Keratinocyte (primary cell): ENCODE measurements around the gene IFT74. TPM values are rescaled to one million over a fixed set of nuclear protein-coding genes. Genes with fewer than 3 reads are reported as not detected.

Experiments used
- DNase-seq: peaks from one replicate; pipeline ENCODE4 v3.0.0-alpha.2; 2011; ENCODE audit warnings: low read depth, missing footprints, low spot score
- FAIRE-seq: peaks from 2 replicates; lab custom pipeline; 2011; peaks lifted over from hg19 to GRCh38; lab: Jason Lieb, UNC
- H2AFZ ChIP-seq: 2 replicates; pipeline ENCODE4 v1.6.0; 2012; ENCODE audit warnings: low read length, control low read depth, inconsistent platforms; ENCODE audit not compliant: control insufficient read depth
- H3K27ac ChIP-seq: 2 replicates; pipeline ENCODE4 v1.5.1; 2011; ENCODE audit warnings: low read length; ENCODE audit not compliant: control insufficient read depth, insufficient read depth
- H3K27me3 ChIP-seq: 3 replicates; pipeline ENCODE4 v1.6.0; 2011; ENCODE audit warnings: low read length; ENCODE audit not compliant: control insufficient read depth, insufficient read depth; ENCODE audit errors: extremely low read depth
- H3K36me3 ChIP-seq, 2 experiments: 2 replicates in 1 of 2; 3 replicates in 1 of 2; pipeline ENCODE4 v1.5.1; 2011; ENCODE audit warnings: low read length in 2 of 2, mild to moderate bottlenecking in 1 of 2; ENCODE audit not compliant: control insufficient read depth in 2 of 2, insufficient read depth in 2 of 2; ENCODE audit errors: extremely low read depth in 1 of 2
- H3K4me1 ChIP-seq: 3 replicates; pipeline ENCODE4 v1.5.1; 2011; ENCODE audit warnings: low read length; ENCODE audit not compliant: control insufficient read depth, insufficient read depth; ENCODE audit errors: extremely low read depth
- H3K4me2 ChIP-seq: 3 replicates; pipeline ENCODE4 v1.6.0; 2011; ENCODE audit warnings: low read depth, low read length; ENCODE audit not compliant: control insufficient read depth, insufficient read depth; ENCODE audit errors: extremely low read depth
- H3K4me3 ChIP-seq, 3 experiments: fragments of 200-600 bp in 1 of 3; sonication (generic) in 1 of 3; 2 replicates in 2 of 3; 3 replicates in 1 of 3; pipeline ENCODE4 v1.5.1; 2011 to 2016; ENCODE audit warnings: low read length in 3 of 3, mild to moderate bottlenecking in 3 of 3, control low read depth in 2 of 3, inconsistent platforms in 1 of 3, low read depth in 1 of 3, mixed read lengths in 1 of 3, mixed run types in 1 of 3, moderate library complexity in 1 of 3; ENCODE audit not compliant: control insufficient read depth in 2 of 3, insufficient read depth in 2 of 3; ENCODE audit errors: extremely low read depth in 1 of 3
- H3K79me2 ChIP-seq: 2 replicates; pipeline ENCODE4 v1.6.0; 2012; ENCODE audit warnings: low read length; ENCODE audit not compliant: control insufficient read depth, insufficient read depth
- H3K9ac ChIP-seq: 3 replicates; pipeline ENCODE4 v1.6.0; 2011; ENCODE audit warnings: low read length; ENCODE audit not compliant: control insufficient read depth, insufficient read depth; ENCODE audit errors: extremely low read depth
- H3K9me1 ChIP-seq: 3 replicates; pipeline ENCODE4 v1.6.0; 2011; ENCODE audit warnings: low read length; ENCODE audit not compliant: control insufficient read depth, insufficient read depth; ENCODE audit errors: extremely low read depth
- H3K9me3 ChIP-seq: 2 replicates; pipeline ENCODE4 v1.5.1; 2012; ENCODE audit warnings: low read depth, low read length; ENCODE audit not compliant: control insufficient read depth
- H4K20me1 ChIP-seq: 3 replicates; pipeline ENCODE4 v1.6.0; 2011; ENCODE audit warnings: low read length; ENCODE audit not compliant: control insufficient read depth, insufficient read depth; ENCODE audit errors: extremely low read depth
- CTCF ChIP-seq, 3 experiments: IDR thresholded peaks in 1 of 3; conservative IDR thresholded peaks in 1 of 3; optimal IDR thresholded peaks in 1 of 3; 2 replicates in 2 of 3; 3 replicates in 1 of 3; pipeline versions ENCODE3 to v1.5.1; 2011; ENCODE audit warnings: low read length in 3 of 3, mild to moderate bottlenecking in 3 of 3, moderate library complexity in 2 of 3, control low read depth in 1 of 3, inconsistent platforms in 1 of 3; ENCODE audit not compliant: insufficient read depth in 2 of 3; ENCODE audit errors: extremely low read depth in 1 of 3
- EZH2 ChIP-seq: IDR thresholded peaks from one replicate; pipeline ENCODE4 v1.6.1; 2012; ENCODE audit warnings: inconsistent platforms, mild to moderate bottlenecking, low read length, moderate library complexity
- dilution Hi-C: fragments of 300-500 bp; cut with MboI; formaldehyde crosslinking; loops from one replicate; pipeline ENCODE4 v1.7.0; 2020; ENCODE audit warnings: low sequenced_read_pairs; ENCODE audit not compliant: extremely low pct_ligation_motif_present
- polyA plus RNA-seq, 5 experiments: library from polyadenylated mRNA; depleted of rRNA in 3 of 5; stranded (reverse) in 3 of 5; stranded (forward) in 1 of 5; unstranded in 1 of 5; fragments of >200 nt; gene quantifications; 1 replicate in 1 of 5; 2 replicates in 3 of 5; 3 replicates in 1 of 5; pipeline versions ENCODE4 v1.2.1 to v1.2.3, GENCODE V29; 2011 to 2012; ENCODE audit warnings: missing spikeins in 2 of 5, low read depth in 1 of 5, low replicate concordance in 1 of 5

Gene IFT74
- polyA plus RNA-seq, 1 donor (not counting 4 experiments of a cell fraction or from before 2014, with no cell fraction given): 12.9 TPM

GRCh38 chr9:26946753-26947727, 9.2 kb upstream of the IFT74 start, which contains the start of gene PLAA:
TSS of gene PLAA (minus strand) at chr9:26947242. CDS start at chr9:26947045, 197 bp downstream.
- peak; percentile 5 for FAIRE-seq
- Histone ChIP-seq H4K20me1 (no peaks in the 10 kb centered on the region), H3K4me3 (peak within 1 kb of the TSS; percentile 83 to 86 (median 85)), H3K9me1 (no peaks in the 10 kb centered on the region), H3K4me1 (peaks cover 19% of the 10 kb centered on the region), H3K9ac (peak within 1 kb of the TSS; percentile 99), H3K4me2 (peak within 1 kb of the TSS; percentile 99), H3K27me3 (no peaks in the 10 kb centered on the region), H3K36me3 (peaks cover 0 to 3% of the 10 kb centered on the region in 2 experiments), H3K79me2 (peaks cover 49% of the 10 kb centered on the region), H2AFZ (peak within 1 kb of the TSS; percentile 97), H3K27ac (peak within 1 kb of the TSS; percentile 99), H3K9me3 (no peaks in the 10 kb centered on the region)
- TF ChIP-seq CTCF (optimal IDR thresholded peaks at IDR 0.05 in 1 of 3, IDR thresholded peaks at IDR 0.05 in 1 of 3, conservative IDR thresholded peaks at IDR 0.05 in 1 of 3; ENCODE audit: extremely low read depth in 1 of 3, insufficient read depth in 2 of 3, low read length in 3 of 3): peak in 1 of 3 experiments; percentile 7
- TF ChIP-seq EZH2: no peak
- DNase-seq: peak; percentile 36
- dilution Hi-C loops: no loop called here

- peak overlapping the region; percentile 99 for H3K9ac ChIP-seq
- dilution Hi-C loops: no loop called here
Measured at GRCh38 chr9:26947736-26948135, 8.5 kb upstream of the IFT74 start.

More at GRCh38 chr9:26947736-26948135, 8.5 kb upstream of the IFT74 start:
- TF ChIP-seq CTCF (optimal IDR thresholded peaks at IDR 0.05 in 1 of 3, IDR thresholded peaks at IDR 0.05 in 1 of 3, conservative IDR thresholded peaks at IDR 0.05 in 1 of 3; ENCODE audit: extremely low read depth in 1 of 3, insufficient read depth in 2 of 3, low read length in 3 of 3) (no peak), EZH2 (no peak)
- DNase-seq: no peak
- FAIRE-seq: no peak
- Histone ChIP-seq H3K79me2 (peaks cover 42% of the 10 kb centered on the region), H3K4me1 (peaks cover 19% of the 10 kb centered on the region), H3K27ac (peak overlapping the region; percentile 99), H3K4me3 (peak overlapping the region; percentile 83 to 86 (median 85)), H3K4me2 (peak overlapping the region; percentile 87), H3K9me1 (no peaks in the 10 kb centered on the region), H3K9me3 (no peaks in the 10 kb centered on the region), H3K36me3 (peaks cover 0 to 3% of the 10 kb centered on the region in 2 experiments), H2AFZ (peak overlapping the region; percentile 97), H4K20me1 (no peaks in the 10 kb centered on the region), H3K27me3 (no peaks in the 10 kb centered on the region)
